GM18505 (cell line): ENCODE data around the gene TXNRD1.
"Not testable (repeated sequence)": the region's sequence is repeated elsewhere in the genome, so short reads cannot be mapped to it uniquely, and the experiment has no call there.

Experiments
- ATAC-seq: cut with Tn5 transposase; IDR thresholded peaks from one replicate; pipeline ENCODE4 v1.9.1; 2021; ENCODE audit not compliant: unreplicated experiment
- POLR2A ChIP-seq: IDR thresholded peaks from 4 replicates; pipeline ENCODE4 v1.6.1; 2011; ENCODE audit warnings: borderline replicate concordance; ENCODE audit not compliant: insufficient read depth, insufficient read length; ENCODE audit errors: extremely low read depth

Gene TXNRD1

DNA sequence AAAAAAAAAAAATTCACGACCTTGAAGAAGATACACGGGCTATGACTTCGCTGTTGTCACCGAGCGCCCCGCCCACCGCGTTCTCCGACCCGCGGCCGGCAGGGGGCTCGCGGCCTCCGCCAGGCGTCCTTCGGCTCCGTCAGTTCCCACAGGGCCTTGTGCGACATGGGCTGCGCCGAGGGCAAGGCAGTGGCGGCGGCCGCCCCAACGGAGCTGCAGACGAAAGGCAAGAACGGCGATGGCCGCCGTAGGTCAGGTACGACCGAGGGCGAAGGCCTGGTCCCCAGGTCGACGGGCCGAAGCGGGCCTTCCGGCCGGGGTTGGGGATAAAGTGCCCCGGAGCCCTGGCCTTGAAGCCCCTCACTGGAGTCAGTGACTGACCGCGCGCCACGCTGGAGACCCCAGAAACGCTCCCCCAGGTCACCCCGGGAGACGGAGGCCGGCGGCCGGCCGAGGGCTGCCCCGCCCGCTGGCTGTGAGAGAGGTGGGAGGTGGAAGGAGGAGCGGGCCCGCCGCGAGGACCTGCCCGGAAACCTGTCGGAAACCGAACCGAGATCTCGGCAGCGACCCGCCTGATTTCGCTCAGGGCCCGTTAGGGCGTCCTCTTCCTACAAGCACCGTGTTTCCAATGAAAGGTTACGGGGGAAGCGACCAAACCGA lies at the start of gene TXNRD1:
TXNRD1 (plus strand) TSS at position 142 of the 660 bp plus-strand sequence; CDS start at position 166, 24 bp downstream.
- ATAC-seq = peak; percentile 84
- TF ChIP-seq POLR2A = peak; percentile 37

DNA sequence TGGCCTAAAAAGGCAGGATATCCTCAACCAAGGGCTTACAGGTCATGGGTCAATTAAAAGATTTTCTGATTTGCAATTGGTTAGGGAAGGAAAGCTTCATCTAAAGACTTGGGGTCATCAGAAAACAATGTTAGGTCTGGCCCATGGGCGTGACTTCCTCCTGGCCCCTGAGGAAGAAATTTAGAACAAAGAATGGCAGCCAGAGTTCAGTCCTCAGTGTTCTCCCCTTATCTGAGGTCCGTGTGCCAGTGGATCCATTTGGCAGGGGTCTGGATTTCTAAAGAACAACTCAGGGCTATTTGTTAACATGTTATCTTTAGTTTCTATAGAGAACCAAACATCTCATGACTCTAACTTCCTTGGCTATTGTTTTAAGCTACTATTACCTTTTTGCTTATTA lies 49.8 kb upstream of the TXNRD1 start:
- no peak for ATAC-seq
- TF ChIP-seq POLR2A = no peak

DNA sequence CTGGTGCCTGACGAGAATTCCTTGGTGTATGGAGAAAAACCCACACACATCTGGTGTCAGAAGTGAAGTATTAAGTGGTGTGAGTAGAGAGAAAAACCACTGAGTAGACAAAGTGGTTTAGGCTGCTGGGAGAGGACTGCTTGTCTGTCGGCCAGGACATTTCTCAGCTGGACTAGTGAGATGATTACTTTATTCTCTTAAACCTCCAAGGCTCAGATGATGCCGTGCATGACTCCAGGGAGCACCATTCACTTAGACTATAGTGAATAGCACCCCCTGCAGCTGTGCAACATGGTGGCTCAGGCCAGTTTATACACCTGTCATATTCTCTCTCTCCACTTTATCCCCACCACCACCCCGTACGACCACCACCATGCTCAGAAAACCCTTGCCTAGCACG lies 49.1 kb upstream of the TXNRD1 start:
- no peak for ATAC-seq
- TF ChIP-seq POLR2A = no peak

DNA sequence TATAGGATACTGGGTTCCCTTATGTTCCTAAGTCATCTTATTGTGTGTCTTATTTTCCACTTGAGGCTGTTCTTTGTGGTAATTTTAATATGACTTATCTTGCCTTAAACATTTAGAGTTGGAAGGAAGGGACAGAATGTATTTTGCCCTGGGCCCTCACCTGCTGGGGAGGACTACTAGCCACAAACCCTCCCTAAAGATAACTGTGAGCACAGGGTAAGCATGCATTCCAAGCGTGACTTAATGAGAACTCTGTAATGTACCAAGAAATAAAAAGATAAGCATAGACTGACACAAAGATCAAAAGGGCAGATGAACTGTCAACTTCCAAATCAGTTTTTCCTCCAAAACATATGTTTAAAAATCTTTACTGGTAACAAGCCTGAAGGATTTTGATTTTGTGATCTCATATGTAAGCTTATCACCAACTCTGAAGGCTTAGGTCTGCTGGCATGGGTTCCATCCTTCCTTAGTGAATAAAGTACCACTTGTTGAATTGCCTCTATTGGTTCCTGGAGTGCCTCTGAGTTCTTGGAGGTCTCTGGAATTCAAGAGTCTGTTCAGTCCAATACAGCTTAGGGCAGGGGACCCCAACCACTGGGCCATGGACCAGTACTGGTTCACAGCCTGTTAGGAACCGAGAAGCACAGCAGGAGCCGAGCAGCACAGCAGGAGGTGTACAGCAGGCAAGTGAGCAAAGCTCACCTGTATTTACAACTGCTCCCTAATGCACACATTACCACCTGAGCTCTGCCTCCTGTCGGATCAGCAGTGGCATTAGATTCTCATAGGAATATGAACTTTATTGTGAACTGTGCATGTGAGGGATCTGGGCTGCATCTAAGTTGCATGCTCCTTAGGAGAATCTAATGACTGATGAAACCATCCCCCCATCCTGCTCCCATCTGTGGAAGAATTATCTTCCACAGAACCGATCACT lies 47.8 kb upstream of the TXNRD1 start:
- no peak for TF ChIP-seq POLR2A
- no peak for ATAC-seq

DNA sequence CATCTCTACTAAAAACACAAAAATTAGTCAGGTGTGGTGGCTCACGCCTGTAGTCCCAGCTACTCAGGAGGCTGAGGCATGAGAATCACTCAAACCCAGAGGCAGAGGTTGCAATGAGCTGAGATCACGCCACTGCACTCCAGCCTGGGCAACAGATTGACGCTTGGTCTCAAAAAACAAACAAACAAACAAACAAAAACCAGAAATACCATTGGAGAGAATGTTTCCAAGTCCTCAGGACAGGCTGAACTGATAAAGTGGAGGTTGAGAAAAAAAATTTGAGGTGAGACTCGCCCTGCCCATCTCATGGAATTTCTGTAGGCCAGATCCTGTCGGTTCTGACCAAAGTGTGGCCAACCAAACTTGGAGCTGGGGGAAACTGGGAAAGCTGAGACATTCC lies 47.0 kb upstream of the TXNRD1 start:
- ATAC-seq = no peak
- no peak for TF ChIP-seq POLR2A

DNA sequence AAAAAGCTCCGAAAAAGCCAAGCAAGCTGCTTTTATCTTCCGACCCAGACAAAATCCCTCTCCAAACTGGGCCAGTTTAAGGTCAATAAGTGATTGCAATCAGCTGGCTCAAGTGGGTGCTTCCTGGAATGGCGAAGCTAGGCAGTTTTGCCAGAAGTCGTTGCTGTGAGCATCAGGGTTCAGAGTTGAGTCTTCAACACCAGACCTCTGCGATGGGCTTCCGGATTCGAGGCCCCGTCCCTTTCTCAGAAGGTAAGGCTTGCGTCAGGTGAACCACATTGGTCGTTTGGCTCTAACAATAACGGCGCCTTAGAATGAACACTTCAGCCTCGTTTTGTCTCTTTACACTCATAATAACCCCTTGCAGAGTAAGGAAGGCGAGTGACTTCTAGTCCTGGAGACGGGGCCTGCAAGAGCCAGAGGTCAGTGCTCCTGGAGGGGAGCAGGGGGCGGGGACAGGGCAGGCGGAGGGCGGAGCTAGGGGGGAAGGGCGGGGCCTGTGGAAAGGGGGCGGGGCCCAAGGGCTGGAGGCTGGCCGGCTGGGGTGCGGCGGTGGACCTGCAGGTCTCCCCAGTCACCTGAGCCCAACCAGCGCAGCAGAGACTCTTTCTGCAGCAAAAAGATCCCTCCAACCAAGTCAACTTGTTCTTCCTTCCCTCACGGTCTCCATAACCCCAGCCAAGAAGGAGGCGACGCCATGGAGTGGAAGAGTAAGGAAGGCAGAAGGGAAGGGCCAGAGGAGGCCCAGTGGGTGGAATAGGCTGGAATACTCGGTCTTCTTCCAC lies 43.6 kb upstream of the TXNRD1 start:
- TF ChIP-seq POLR2A = no peak
- ATAC-seq = no peak

DNA sequence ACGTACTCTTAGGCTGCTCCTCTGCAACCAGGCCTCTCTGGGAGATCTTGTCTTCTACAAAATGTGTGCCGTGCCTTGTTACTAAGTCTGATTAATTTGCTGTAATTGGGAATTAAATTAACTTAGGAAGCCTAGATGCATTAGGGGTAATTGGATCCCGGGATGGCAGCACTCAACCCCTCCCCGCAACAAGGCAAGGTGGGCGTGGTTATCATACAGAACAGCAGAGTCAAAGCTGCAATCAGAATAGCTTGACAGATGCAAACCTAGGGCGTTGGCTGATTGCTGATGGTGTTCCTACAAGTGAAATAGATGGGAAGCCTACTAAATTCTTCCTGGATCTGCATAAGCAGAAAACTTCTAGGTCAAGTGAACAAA lies 43.0 kb upstream of the TXNRD1 start:
- TF ChIP-seq POLR2A = no peak
- ATAC-seq = no peak

DNA sequence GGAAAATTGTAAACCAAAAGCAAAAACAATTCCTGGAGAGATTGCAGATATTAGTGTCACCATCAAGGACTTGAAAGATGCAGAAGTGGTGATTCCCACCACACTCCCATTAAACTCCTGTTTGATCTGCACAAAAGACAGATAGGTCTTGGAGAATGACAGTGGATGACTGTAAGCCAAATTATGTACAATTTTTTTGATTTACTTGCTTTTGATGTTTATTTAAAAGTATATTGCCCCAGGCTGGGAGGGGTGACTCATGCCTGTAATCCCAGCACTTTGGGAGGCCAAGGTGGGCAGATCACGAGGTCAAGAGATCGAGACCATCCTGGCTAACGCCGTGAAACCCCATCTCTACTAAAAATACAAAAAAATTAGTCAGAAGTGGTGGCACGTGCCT lies 41.8 kb upstream of the TXNRD1 start:
- not testable (repeated sequence) for ATAC-seq

DNA sequence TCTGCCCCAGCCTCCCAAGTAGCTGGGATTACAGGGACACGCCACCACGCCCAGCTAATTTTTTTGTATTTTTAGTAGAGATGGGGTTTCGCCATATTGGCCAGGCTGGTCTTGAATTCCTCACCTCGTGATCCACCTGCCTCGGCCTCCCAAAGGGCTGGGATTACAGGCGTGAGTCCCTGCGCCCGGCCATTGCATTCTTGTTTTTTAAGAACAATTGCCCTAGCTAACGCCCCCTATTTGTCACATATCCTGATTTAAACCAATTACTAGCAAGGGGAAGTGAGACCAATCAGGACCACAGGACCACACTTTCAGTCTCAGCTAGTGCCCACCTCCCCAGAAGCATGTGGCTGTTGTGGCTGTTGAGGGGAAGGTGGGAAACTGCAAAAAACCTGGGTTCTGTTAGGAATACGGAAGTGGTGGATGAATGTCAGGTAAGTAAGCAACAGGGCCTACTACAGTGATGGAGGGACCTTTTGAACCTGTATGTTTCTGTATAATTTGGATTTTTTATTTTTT lies 39.8 kb upstream of the TXNRD1 start:
- ATAC-seq = no peak
- TF ChIP-seq POLR2A = no peak

DNA sequence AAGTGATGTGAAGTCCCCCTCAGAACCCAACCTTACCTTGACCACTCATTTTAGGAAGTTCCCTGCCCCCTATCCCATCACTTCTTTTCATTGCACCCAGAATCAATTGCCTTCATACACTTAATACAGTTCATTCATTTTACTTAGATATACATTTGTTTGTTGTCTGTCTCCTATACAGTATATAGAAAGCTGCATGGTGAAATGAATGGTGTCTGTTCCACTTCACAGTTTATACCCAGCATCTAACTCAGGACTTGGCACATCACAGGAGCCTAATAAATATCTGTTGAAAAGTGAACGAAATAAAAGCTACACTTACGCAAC lies 38.3 kb upstream of the TXNRD1 start:
- no peak for ATAC-seq
- TF ChIP-seq POLR2A = no peak

DNA sequence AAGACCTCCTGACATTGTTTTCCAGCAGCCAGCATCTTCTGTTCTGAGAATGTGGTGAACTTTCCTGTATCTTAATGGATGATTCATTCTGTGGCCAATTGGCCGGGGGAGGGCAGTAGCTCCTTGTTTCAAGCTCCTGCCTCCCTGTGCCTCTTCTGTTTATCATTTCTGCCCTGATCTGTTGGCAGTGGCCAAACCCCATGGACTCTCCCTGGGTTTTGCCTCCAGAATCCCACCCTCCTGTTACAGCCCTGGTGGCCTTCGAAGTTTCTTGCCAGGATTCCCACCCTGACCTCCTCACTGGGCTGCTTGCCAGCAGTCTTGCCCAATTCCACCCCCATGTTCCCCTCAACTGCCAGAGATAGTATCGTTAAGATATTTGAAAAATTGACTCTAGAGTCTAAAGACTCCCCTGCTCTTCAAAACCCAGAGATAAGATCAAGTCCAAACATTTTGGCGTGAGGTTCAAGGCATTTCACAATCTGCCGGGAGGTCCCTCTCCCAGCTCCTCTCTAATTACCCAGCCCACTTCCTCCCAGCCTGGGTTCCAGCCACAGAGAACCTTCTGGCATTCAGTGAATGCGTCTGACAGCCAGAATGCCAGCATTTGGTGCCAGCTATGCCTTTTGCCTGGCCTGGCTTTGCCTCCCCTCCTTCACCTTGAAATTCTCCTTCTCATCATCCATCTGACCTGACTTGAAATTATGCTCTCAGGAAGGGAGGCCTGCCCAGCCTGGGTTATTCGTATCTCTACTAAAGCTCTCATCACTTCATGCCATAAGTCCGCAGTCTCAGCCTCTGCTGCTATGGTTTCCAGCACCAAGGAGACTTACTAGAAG lies 37.7 kb upstream of the TXNRD1 start:
- ATAC-seq = no peak
- no peak for TF ChIP-seq POLR2A

DNA sequence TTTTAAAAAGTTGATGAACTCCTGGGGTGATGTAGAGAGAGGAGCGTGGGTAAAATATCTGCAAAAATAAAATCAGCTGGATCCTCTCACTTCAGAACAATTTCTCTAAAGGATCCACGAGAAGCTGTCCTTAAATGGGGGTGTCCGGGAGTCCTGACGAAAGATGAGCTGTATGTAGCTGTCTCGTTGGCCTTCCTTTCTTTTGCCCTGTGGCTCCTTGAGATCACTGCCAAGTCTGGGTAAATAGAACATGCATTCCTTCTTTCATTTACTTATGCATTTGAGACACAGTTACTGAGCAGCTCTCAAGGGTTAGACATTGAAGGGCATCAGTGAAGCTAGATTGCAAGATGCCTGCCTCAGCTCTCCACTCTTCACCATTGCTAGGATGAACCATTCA lies 35.2 kb upstream of the TXNRD1 start:
- no peak for ATAC-seq
- no peak for TF ChIP-seq POLR2A

DNA sequence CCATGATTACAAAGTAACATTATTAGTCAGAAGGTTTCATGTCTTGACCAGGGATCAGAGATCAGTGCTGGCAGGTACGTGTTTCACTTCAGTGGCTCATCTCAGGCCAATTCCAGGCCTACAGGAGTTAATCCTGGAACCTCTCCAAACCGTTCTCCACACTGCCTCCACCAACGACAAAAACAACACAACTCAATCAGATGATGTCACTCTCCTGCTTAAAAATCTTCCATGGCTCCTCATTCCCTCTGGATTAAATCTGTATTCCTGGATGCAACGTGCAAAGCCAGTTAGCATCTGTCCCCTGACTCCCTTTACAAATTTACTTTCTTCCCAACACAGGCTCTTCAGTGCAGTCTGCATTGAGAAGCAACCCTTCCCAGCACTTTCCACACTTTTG lies 34.3 kb upstream of the TXNRD1 start:
- no peak for ATAC-seq
- TF ChIP-seq POLR2A = no peak
